HG02885 (cell line): ENCODE data around the gene FRY.

Source experiments
- ATAC-seq: cut with Tn5 transposase; IDR thresholded peaks from one replicate; pipeline ENCODE4 v1.9.1; 2021; ENCODE audit warnings: mild to moderate bottlenecking; ENCODE audit not compliant: unreplicated experiment, poor library complexity

FRY gene

GRCh38 chr13:32124743-32125142 is 93.2 kb downstream of the FRY start:
- ATAC-seq = no peak

- no peak for ATAC-seq
These were observed 93.7 kb downstream of the FRY start for GRCh38 chr13:32125221-32125689.

GRCh38 chr13:32125751-32126150 is 94.2 kb downstream of the FRY start:
- no peak for ATAC-seq

- ATAC-seq = no peak
These were observed 94.7 kb downstream of the FRY start for GRCh38 chr13:32126278-32126677.

- no peak for ATAC-seq
These were observed 95.2 kb downstream of the FRY start for GRCh38 chr13:32126756-32127155.

- no peak for ATAC-seq
These were observed 96.1 kb downstream of the FRY start for GRCh38 chr13:32127691-32128090.

GRCh38 chr13:32134241-32135055 is 102.9 kb downstream of the FRY start:
- ATAC-seq = no peak

GRCh38 chr13:32135056-32135390 is 103.4 kb downstream of the FRY start:
- no peak for ATAC-seq

GRCh38 chr13:32135655-32136054 is 104.1 kb downstream of the FRY start:
- ATAC-seq = no peak

- ATAC-seq = no peak
These were observed 104.5 kb downstream of the FRY start for GRCh38 chr13:32136061-32136460.

GRCh38 chr13:32136716-32137115 is 105.1 kb downstream of the FRY start:
- ATAC-seq = no peak

- ATAC-seq = no peak
These were observed 107.7 kb downstream of the FRY start for GRCh38 chr13:32139251-32139650.

- ATAC-seq = no peak
These were observed 108.5 kb downstream of the FRY start for GRCh38 chr13:32140109-32140508.

GRCh38 chr13:32141462-32141861 is 109.9 kb downstream of the FRY start:
- ATAC-seq = no peak

- no peak for ATAC-seq
These were observed 110.5 kb downstream of the FRY start for GRCh38 chr13:32142115-32142514.

GRCh38 chr13:32142956-32143375 is 111.4 kb downstream of the FRY start:
- no peak for ATAC-seq

- no peak for ATAC-seq
These were observed 115.6 kb downstream of the FRY start for GRCh38 chr13:32147193-32147592.

- ATAC-seq = no peak
These were observed 116.4 kb downstream of the FRY start for GRCh38 chr13:32147976-32148375.

GRCh38 chr13:32150239-32150638 is 118.7 kb downstream of the FRY start:
- no peak for ATAC-seq

- no peak for ATAC-seq
These were observed 119.2 kb downstream of the FRY start for GRCh38 chr13:32150794-32151193.

- ATAC-seq = no peak
These were observed 119.7 kb downstream of the FRY start for GRCh38 chr13:32151240-32151639.

- no peak for ATAC-seq
These were observed 121.5 kb downstream of the FRY start for GRCh38 chr13:32153056-32153455.
